ENCODE results near the gene CAMK1D. TPM values are rescaled to one million over a fixed set of nuclear protein-coding genes. Genes with fewer than 3 reads are reported as not detected.

Gene CAMK1D
- polyA plus RNA-seq, 1 of the 3 experiments (the other 2 are of a cell fraction) = 4.1 TPM

- TF ChIP-seq SIN3A (IDR thresholded peaks at IDR 0.05; ENCODE audit: borderline replicate concordance, low read depth, low read length) = no peak
Observed at GRCh38 chr10:12679636-12680035, 330.3 kb downstream of the CAMK1D start (continued).

- CTCF ChIA-PET = interaction anchor here (1.0 kb wide), 1 partner anchor 376 kb away, joined by 3 read pairs; no protein-coding TSS in a partner anchor
- 95% methylated on average over 5 of the region's 5 CpGs for WGBS (ENCODE audit: low lambda C conversion rate)
- H3K27me3 ChIP-seq (ENCODE audit: insufficient read depth) = no peaks in the 10 kb centered on the region
Observed at GRCh38 chr10:12681252-12681651, 331.9 kb downstream of the CAMK1D start.

More at GRCh38 chr10:12681252-12681651, 331.9 kb downstream of the CAMK1D start:
- H3K9me2 ChIP-seq = no peaks in the 10 kb centered on the region
- no peaks in the 10 kb centered on the region for H3K79me2 ChIP-seq (ENCODE audit: insufficient read depth)
- H3K9ac ChIP-seq = no peak overlapping the region
- no peaks in the 10 kb centered on the region for H4K20me1 ChIP-seq (ENCODE audit: insufficient read depth)
- no peaks in the 10 kb centered on the region for H3K4me1 ChIP-seq (ENCODE audit: control insufficient read depth in 1 of 2, insufficient read depth in 2 of 2, low read depth in 1 of 2, low read length in 1 of 2)
- no peaks in the 10 kb centered on the region for H3F3A ChIP-seq (replicated peaks; ENCODE audit: insufficient read depth)
- H3K9me3 ChIP-seq = no peaks in the 10 kb centered on the region
- POLR2A ChIA-PET = no interaction called here
- no peak overlapping the region for H3K4me3 ChIP-seq (ENCODE audit: low read depth in 2 of 2, low read length in 1 of 2)
- no peak overlapping the region for H2AFZ ChIP-seq (ENCODE audit: low read depth)
- H3K27ac ChIP-seq (ENCODE audit: low read depth in 2 of 2, low read length in 1 of 2) = no peak overlapping the region
- no peak overlapping the region for H3K4me2 ChIP-seq
- DNase-seq = no peak
- no peaks in the 10 kb centered on the region for H3K36me3 ChIP-seq (replicated peaks in 1 of 2; ENCODE audit: control insufficient read depth in 1 of 2, insufficient read depth in 2 of 2, low read length in 1 of 2)
- TF ChIP-seq EP300 (IDR thresholded peaks at IDR 0.05; ENCODE audit: borderline replicate concordance in 1 of 2, low read depth in 1 of 2, low read length in 1 of 2) (no peak), ZBTB33 (IDR thresholded peaks at IDR 0.05; ENCODE audit: borderline replicate concordance, low read depth) (no peak), TAF1 (IDR thresholded peaks at IDR 0.05; ENCODE audit: borderline replicate concordance, low read depth, low read length) (no peak), RAD21 (IDR thresholded peaks at IDR 0.05; ENCODE audit: low read length) (no peak), MXI1 (IDR thresholded peaks at IDR 0.05; ENCODE audit: low read depth, low read length) (no peak), ELF1 (IDR thresholded peaks at IDR 0.05) (no peak), CTCF (IDR thresholded peaks at IDR 0.05) (no peak), MAX (IDR thresholded peaks at IDR 0.05; ENCODE audit: low read depth) (no peak), USF2 (IDR thresholded peaks at IDR 0.05; ENCODE audit: borderline replicate concordance, low read depth, low read length) (no peak), FOXM1 (IDR thresholded peaks at IDR 0.05; ENCODE audit: low read depth) (no peak), USF1 (IDR thresholded peaks at IDR 0.05; ENCODE audit: borderline replicate concordance, low read depth) (no peak), RFX5 (IDR thresholded peaks at IDR 0.05; ENCODE audit: low read length) (no peak), NRF1 (IDR thresholded peaks at IDR 0.05; ENCODE audit: low read depth, low read length) (no peak), PBX3 (IDR thresholded peaks at IDR 0.05) (no peak), JUND (IDR thresholded peaks at IDR 0.05) (no peak), EZH2phosphoT487 (IDR thresholded peaks at IDR 0.05; ENCODE audit: borderline replicate concordance, low read depth) (no peak), RXRA (IDR thresholded peaks at IDR 0.05; ENCODE audit: borderline replicate concordance, low read depth) (no peak), FOXJ3 (CRISPR knock-in tag; IDR thresholded peaks at IDR 0.05) (no peak)

Data from SK-N-SH (cell line).